GM18909 (cell line): ENCODE data around the gene IGF2.
"Not testable (repeated sequence)": the region's sequence is repeated elsewhere in the genome, so short reads cannot be mapped to it uniquely, and the experiment has no call there.

ENCODE experiments used
- ATAC-seq: cut with Tn5 transposase; IDR thresholded peaks from one replicate; pipeline ENCODE4 v1.9.1; 2021; ENCODE audit warnings: mild to moderate bottlenecking; ENCODE audit not compliant: unreplicated experiment, poor library complexity

The IGF2 gene

GRCh38 chr11:2139123-2139521, at the start of gene IGF2:
Gene IGF2, minus strand, starts transcription at chr11:2139389. Its CDS starts 3,866 bp downstream, at chr11:2135523.
- ATAC-seq, result no peak

GRCh38 chr11:2188745-2189144, 49.6 kb upstream of the IGF2 start:
- no peak for ATAC-seq

GRCh38 chr11:2187280-2187707, 48.1 kb upstream of the IGF2 start:
- no peak for ATAC-seq

- ATAC-seq, result no peak
Measured at GRCh38 chr11:2186669-2187279, 47.6 kb upstream of the IGF2 start.

GRCh38 chr11:2185324-2186085, 46.3 kb upstream of the IGF2 start:
- ATAC-seq, result no peak

- ATAC-seq, result no peak
Measured at GRCh38 chr11:2182692-2183474, 43.7 kb upstream of the IGF2 start.

GRCh38 chr11:2182075-2182474, 42.9 kb upstream of the IGF2 start:
- no peak for ATAC-seq

- ATAC-seq, result no peak
Measured at GRCh38 chr11:2180789-2181370, 41.7 kb upstream of the IGF2 start.

- ATAC-seq, result no peak
Measured at GRCh38 chr11:2180347-2180746, 41.2 kb upstream of the IGF2 start.

- no peak for ATAC-seq
Measured at GRCh38 chr11:2179516-2179915, 40.3 kb upstream of the IGF2 start.

GRCh38 chr11:2178906-2179494, 39.8 kb upstream of the IGF2 start:
- no peak for ATAC-seq

GRCh38 chr11:2178055-2178773, 39.0 kb upstream of the IGF2 start:
- ATAC-seq, result not testable (repeated sequence)

GRCh38 chr11:2177076-2177475, 37.9 kb upstream of the IGF2 start:
- ATAC-seq, result no peak

- no peak for ATAC-seq
Measured at GRCh38 chr11:2176389-2176900, 37.3 kb upstream of the IGF2 start.

- no peak for ATAC-seq
Measured at GRCh38 chr11:2175659-2176058, 36.5 kb upstream of the IGF2 start.

GRCh38 chr11:2174361-2174760, 35.2 kb upstream of the IGF2 start:
- ATAC-seq, result no peak

GRCh38 chr11:2173761-2174160, 34.6 kb upstream of the IGF2 start:
- no peak for ATAC-seq

GRCh38 chr11:2173150-2173693, 34.0 kb upstream of the IGF2 start:
- ATAC-seq, result no peak

GRCh38 chr11:2172676-2173075, 33.5 kb upstream of the IGF2 start:
- ATAC-seq, result no peak
